ENCODE results near the gene HM13.

DNA sequence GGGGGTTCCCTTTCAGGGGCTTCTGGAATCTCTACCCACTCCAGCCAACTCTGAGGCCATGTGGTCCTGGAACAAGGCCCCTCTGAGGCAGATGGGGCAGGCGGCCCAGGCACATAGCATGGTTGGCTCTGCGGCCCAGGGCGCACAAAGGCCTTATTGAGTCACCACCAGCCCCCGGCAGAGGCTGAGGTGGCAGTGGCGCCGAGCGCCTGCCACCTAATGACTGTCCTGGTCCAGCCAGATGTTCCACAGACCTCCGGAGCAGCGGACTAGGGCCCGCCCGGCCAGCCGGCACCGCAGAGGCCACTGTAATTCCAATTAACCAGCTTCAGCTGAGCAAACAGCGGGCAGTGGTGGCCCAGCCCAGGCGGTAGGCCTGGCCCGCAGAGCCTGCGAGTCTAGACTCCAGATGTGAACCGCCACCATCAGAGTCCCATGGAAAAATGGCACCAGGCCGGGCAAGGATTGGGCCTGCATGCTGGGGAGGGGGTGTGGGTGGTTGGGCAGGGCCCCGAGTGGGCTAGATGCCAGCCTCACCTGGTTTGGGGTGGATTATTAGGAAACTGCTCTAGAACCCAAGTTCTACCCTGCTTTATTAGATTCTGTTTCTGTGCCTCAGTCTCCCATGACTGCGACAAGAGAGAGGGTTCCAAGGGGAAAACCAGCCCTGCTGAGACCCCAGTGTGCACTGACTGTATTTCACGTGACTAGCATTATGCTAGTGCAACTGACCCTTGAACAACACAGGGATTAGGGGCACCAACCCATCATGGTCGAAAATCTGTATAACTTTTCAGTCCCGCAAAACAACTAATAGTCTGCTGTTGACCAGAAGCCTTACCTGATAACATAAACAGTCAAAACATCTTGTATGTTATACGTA, 56.7 kb downstream of the HM13 start:
- TF ChIP-seq, protein P1, sequence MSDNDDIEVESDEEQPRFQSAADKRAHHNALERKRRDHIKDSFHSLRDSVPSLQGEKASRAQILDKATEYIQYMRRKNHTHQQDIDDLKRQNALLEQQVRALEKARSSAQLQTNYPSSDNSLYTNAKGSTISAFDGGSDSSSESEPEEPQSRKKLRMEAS (IDR thresholded peaks at IDR 0.05), result no peak
- TF ChIP-seq EP300 (IDR thresholded peaks at IDR 0.05; ENCODE audit: borderline replicate concordance) (no peak), TCF12 (IDR thresholded peaks at IDR 0.05; ENCODE audit: low read depth) (no peak), CREB1 (IDR thresholded peaks at IDR 0.05; ENCODE audit: low read depth) (no peak), RAD21 (IDR thresholded peaks at IDR 0.05; ENCODE audit: low read depth) (no peak)

All from Ishikawa (cell line).